OCI-LY3 (cell line): ENCODE measurements around the gene SRP14.

Experiments used
- H2AFZ ChIP-seq: fragments of 200-600, 300-600 bp; shearing (Covaris generic); 2 replicates; pipeline ENCODE4 v1.6.0; 2014; ENCODE audit warnings: antibody characterized with exemption, low read depth, low read length
- H3K27ac ChIP-seq: fragments of 200-600, 300-600 bp; sonication (generic); 2 replicates; pipeline ENCODE4 v1.5.1; 2014; ENCODE audit warnings: mild to moderate bottlenecking, low read length, moderate library complexity, mixed read lengths
- H3K27me3 ChIP-seq: fragments of 200-600, 300-600 bp; sonication (generic); 2 replicates; pipeline ENCODE4 v1.6.1; 2014; ENCODE audit warnings: low read depth, low read length, mixed read lengths
- H3K36me3 ChIP-seq: fragments of 200-600, 300-600 bp; sonication (generic); replicated peaks from 2 replicates; pipeline ENCODE3; 2014; ENCODE audit warnings: low read depth, low read length, mixed read lengths
- H3K4me1 ChIP-seq: fragments of 300-600, 200-600 bp; sonication (generic); 2 replicates; pipeline ENCODE4 v1.6.1; 2014; ENCODE audit warnings: low read length, mixed read lengths
- H3K4me2 ChIP-seq: fragments of 200-600, 300-600 bp; sonication (generic); 2 replicates; pipeline ENCODE4 v1.6.1; 2014; ENCODE audit warnings: low read length, mixed read lengths
- H3K4me3 ChIP-seq: fragments of 300-600, 200-600 bp; sonication (generic); 2 replicates; pipeline ENCODE4 v1.5.1; 2014; ENCODE audit warnings: antibody characterized with exemption, mild to moderate bottlenecking, low read length, moderate library complexity
- H3K79me2 ChIP-seq: fragments of 300-600, 200-600 bp; shearing (Covaris generic); 2 replicates; pipeline ENCODE4 v1.6.1; 2014; ENCODE audit warnings: mild to moderate bottlenecking, low read length, mixed read lengths
- H3K9ac ChIP-seq: fragments of 300-600, 200-600 bp; shearing (Covaris generic); 2 replicates; pipeline ENCODE4 v1.6.0; 2014; ENCODE audit warnings: mild to moderate bottlenecking, low read length, moderate library complexity
- H3K9me3 ChIP-seq: fragments of 200-600, 300-600 bp; shearing (Covaris generic); 2 replicates; pipeline ENCODE4 v1.6.1; 2014; ENCODE audit warnings: low read length, mixed read lengths; ENCODE audit not compliant: insufficient read depth
- H4K20me1 ChIP-seq: fragments of 200-600, 300-600 bp; sonication (generic); 2 replicates; pipeline ENCODE4 v1.6.1; 2016; ENCODE audit warnings: low read length, mixed read lengths; ENCODE audit not compliant: insufficient read depth
- EZH2phosphoT487 ChIP-seq: fragments of 200-600 bp; shearing (Covaris generic); IDR thresholded peaks from 2 replicates; pipeline ENCODE4 v1.6.1; 2018; ENCODE audit warnings: antibody characterized with exemption, mixed run types, low read depth
- TF ChIP-seq, protein P1 (sequence below): fragments of 200-600, 300-600 bp; sonication (generic); IDR thresholded peaks from 2 replicates; pipeline ENCODE4 v1.5.1; 2014; ENCODE audit warnings: antibody characterized with exemption, low read length, low read depth

SRP14 gene

DNA sequence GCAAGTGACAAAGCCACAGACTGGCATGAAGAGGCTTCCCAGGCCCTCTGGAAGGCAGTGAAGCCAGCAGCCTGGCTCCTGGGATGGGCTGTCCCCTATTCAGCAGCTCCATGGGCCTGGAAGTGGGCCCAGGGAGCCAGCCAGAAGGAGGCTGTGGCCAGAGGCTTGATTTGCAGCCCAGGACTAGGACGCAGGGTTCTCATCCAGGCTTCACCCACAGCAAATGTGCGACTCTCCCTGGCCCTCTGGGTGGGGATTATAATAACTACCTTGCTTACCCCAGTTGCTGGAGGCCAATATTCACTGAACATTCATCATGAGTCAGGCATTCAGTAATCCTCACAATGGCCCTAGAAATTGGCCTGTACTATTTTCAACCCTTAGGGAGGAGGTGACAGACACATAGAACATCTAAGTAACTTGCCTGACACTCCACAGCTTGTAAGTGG, 24.6 kb upstream of the SRP14 start:
- Histone ChIP-seq H3K9ac (peak overlapping the region; percentile 66; the same call in 1 of the 2 replicates), H3K36me3 (no peaks in the 10 kb centered on the region), H3K9me3 (no peaks in the 10 kb centered on the region), H3K79me2 (no peaks in the 10 kb centered on the region), H2AFZ (no peak overlapping the region), H3K4me2 (peak overlapping the region; percentile 72), H3K27me3 (no peaks in the 10 kb centered on the region), H3K4me1 (peaks cover 68% of the 10 kb centered on the region), H3K4me3 (peak overlapping the region; percentile 23; the same call in 1 of the 2 replicates), H3K27ac (peak overlapping the region; percentile 96), H4K20me1 (no peaks in the 10 kb centered on the region)
- TF ChIP-seq, protein P1, sequence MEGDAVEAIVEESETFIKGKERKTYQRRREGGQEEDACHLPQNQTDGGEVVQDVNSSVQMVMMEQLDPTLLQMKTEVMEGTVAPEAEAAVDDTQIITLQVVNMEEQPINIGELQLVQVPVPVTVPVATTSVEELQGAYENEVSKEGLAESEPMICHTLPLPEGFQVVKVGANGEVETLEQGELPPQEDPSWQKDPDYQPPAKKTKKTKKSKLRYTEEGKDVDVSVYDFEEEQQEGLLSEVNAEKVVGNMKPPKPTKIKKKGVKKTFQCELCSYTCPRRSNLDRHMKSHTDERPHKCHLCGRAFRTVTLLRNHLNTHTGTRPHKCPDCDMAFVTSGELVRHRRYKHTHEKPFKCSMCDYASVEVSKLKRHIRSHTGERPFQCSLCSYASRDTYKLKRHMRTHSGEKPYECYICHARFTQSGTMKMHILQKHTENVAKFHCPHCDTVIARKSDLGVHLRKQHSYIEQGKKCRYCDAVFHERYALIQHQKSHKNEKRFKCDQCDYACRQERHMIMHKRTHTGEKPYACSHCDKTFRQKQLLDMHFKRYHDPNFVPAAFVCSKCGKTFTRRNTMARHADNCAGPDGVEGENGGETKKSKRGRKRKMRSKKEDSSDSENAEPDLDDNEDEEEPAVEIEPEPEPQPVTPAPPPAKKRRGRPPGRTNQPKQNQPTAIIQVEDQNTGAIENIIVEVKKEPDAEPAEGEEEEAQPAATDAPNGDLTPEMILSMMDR: no peak
- no peak for TF ChIP-seq EZH2phosphoT487

DNA sequence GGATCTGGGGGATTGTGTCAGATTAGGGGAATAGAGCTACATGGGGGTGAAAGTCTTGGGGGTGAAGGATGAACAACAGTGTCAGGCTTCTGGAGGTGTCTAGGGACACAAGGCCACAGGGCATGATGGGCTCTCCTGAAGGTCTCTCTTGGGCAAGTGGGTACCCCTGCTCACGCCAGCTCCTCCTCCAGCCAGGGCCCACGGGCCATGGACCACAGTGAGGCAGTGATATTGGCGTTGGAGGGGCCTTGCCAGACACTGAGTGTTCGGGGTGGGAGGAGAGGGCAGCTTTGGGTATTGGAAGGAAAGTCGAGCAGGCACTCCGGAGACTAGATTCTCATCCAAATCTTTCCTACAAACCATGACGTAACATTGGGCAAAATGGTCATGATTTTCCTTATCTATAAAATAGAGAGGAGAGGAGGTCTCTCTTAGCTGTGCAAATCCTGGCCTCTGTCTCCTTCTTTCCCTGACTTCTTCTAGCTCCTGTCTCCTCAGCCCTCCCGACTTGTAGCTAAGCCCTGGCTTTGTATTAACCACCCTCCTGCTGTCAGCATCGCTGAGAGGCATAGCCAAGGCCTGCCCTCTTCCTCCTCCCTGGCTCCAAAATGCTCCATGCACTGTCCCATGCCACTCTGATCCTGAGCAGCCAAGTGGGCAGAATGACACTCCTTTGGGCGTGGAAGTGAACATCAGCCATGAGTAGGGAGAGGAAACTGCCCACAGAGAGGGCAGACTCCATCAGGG, 24.0 kb upstream of the SRP14 start:
- Histone ChIP-seq H2AFZ (no peak overlapping the region), H3K4me2 (no peak overlapping the region), H3K4me3 (no peak overlapping the region), H3K4me1 (peaks cover 67% of the 10 kb centered on the region), H3K9me3 (no peaks in the 10 kb centered on the region), H3K27ac (peak overlapping the region; percentile 96), H3K79me2 (no peaks in the 10 kb centered on the region), H3K9ac (no peak overlapping the region), H4K20me1 (no peaks in the 10 kb centered on the region), H3K36me3 (no peaks in the 10 kb centered on the region), H3K27me3 (no peaks in the 10 kb centered on the region)
- TF ChIP-seq EZH2phosphoT487: no peak
- TF ChIP-seq, protein P1: no peak

DNA sequence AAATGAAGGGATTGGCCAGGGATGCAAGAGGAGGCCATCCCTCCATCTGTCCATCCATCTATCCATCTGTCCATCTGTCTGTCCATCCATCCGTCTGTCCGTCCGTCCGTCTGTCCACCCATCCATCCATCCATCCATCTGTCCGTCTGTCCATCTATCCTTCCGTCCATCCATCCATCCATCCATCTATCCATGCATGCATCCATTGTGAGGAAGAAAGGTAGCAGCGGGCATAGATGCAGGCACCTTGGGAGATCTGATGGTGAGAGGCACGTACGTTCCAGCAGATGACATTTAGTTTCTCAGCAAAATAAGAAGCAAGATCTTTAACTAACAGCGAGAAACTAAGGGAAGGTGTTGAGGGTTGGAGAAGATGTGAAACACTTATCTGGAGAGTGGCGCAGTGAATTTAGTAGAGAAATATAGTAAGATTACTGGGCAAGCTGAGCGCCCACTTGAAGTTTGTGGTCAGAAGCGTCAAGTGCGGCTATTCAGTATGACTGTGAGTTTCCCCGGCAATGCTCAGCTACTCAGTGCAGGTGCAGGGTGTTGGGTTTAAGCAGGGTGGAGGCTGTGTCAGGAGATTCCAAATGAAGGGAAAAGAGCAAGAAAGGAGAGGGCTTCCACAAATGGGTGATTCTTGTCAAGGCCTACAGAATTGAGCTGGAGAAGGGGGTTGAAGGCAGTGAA, 22.4 kb upstream of the SRP14 start:
- peak overlapping the region; percentile 45 for H3K4me2 ChIP-seq
- no peaks in the 10 kb centered on the region for H3K9me3 ChIP-seq
- H3K27me3 ChIP-seq: no peaks in the 10 kb centered on the region
- H4K20me1 ChIP-seq: no peaks in the 10 kb centered on the region
- no peaks in the 10 kb centered on the region for H3K79me2 ChIP-seq
- H3K27ac ChIP-seq: peak overlapping the region; percentile 33
- no peaks in the 10 kb centered on the region for H3K36me3 ChIP-seq
- TF ChIP-seq, protein P1: no peak
- no peak for TF ChIP-seq EZH2phosphoT487
- H3K4me3 ChIP-seq: peak overlapping the region; percentile 14; the same call in 1 of the 2 replicates
- H3K4me1 ChIP-seq: peaks cover 66% of the 10 kb centered on the region
- H2AFZ ChIP-seq: peak overlapping the region; percentile 34; the same call in 1 of the 2 replicates
- H3K9ac ChIP-seq: peak overlapping the region; percentile 29; the same call in 1 of the 2 replicates
